ENCODE results near the gene GSTK1.

DNA sequence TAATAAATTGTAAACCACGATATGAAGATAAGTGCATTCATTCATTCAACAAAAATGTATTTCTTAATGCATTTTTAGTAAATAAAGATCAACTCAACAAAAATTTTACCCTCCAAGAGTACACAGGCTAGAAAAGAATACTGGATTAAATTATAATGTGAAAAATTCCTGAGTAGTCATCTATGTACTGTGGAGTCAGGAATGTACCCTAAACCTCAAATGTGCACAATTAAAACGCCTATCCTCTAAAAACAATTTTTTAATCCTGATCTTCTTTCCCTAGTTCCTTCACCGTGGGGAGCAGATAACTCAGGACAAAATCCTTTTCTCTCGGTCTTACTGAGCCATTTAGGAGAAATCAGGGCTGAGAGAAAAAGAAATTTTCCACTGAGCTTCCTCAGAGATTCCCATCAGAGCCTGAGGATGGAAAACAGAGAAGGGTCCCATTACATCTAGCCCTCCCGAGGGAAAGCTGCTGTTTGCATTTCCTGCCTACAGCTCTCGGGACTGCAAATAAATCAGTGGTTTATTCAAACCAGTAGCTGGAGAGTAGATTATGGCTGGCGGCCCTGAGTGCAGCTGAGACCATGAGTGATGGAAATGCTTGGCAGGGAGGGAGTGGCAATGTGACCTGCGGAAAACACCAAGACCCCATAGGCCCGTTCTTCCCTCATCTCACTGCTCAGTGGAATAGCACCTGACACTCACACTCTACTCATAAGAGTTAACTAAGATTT, 34.0 kb upstream of the GSTK1 start:
- TF ChIP-seq, protein P1, sequence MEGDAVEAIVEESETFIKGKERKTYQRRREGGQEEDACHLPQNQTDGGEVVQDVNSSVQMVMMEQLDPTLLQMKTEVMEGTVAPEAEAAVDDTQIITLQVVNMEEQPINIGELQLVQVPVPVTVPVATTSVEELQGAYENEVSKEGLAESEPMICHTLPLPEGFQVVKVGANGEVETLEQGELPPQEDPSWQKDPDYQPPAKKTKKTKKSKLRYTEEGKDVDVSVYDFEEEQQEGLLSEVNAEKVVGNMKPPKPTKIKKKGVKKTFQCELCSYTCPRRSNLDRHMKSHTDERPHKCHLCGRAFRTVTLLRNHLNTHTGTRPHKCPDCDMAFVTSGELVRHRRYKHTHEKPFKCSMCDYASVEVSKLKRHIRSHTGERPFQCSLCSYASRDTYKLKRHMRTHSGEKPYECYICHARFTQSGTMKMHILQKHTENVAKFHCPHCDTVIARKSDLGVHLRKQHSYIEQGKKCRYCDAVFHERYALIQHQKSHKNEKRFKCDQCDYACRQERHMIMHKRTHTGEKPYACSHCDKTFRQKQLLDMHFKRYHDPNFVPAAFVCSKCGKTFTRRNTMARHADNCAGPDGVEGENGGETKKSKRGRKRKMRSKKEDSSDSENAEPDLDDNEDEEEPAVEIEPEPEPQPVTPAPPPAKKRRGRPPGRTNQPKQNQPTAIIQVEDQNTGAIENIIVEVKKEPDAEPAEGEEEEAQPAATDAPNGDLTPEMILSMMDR (IDR thresholded peaks at IDR 0.05; ENCODE audit: low read depth, low read length, poor library complexity, severe bottlenecking): no peak
- TF ChIP-seq EZH2phosphoT487 (IDR thresholded peaks at IDR 0.05; ENCODE audit: borderline replicate concordance, low read length): no peak
